ENCODE measurements around the gene LRFN2. TPM values are rescaled to one million over a fixed set of nuclear protein-coding genes. Genes with fewer than 3 reads are reported as not detected.

Gene LRFN2
- total and polyA plus RNA-seq, 2 experiments from 2014 or later = 0.33 to 0.54 TPM

- Histone ChIP-seq H3K36me3 (replicated peaks; ENCODE audit: insufficient read depth, low read depth) (no peaks in the 10 kb centered on the region), H2AFZ (no peak overlapping the region), H3K4me1 (ENCODE audit: insufficient read depth) (no peaks in the 10 kb centered on the region), H3K27me3 (no peaks in the 10 kb centered on the region), H3K9me3 (ENCODE audit: low read depth) (no peaks in the 10 kb centered on the region), H3K4me3 (no peak overlapping the region), H3K4me2 (no peak overlapping the region), H3K79me2 (no peaks in the 10 kb centered on the region), H3K27ac (no peak overlapping the region), H4K20me1 (ENCODE audit: insufficient read depth, poor library complexity, severe bottlenecking) (no peaks in the 10 kb centered on the region), H3K9me2 (replicated peaks; ENCODE audit: insufficient read depth) (no peaks in the 10 kb centered on the region)
- TF ChIP-seq CTCF (IDR thresholded peaks at IDR 0.05; ENCODE audit: poor library complexity) (no peak), EZH2 (IDR thresholded peaks at IDR 0.05; ENCODE audit: borderline replicate concordance) (no peak), EZH2phosphoT487 (IDR thresholded peaks at IDR 0.05; ENCODE audit: low read depth, severe bottlenecking, unreplicated experiment) (no peak)
- WGBS (ENCODE audit: low lambda C conversion rate, missing lambda C conversion rate) = 79% methylated on average over 11 of the region's 11 CpGs
- no peak for DNase-seq (ENCODE audit: low spot score)
These were observed 237.0 kb downstream of the LRFN2 start for GRCh38 chr6:40349901-40350746.

- no peaks in the 10 kb centered on the region for H3K79me2 ChIP-seq
- WGBS (ENCODE audit: low lambda C conversion rate, missing lambda C conversion rate) = 54% methylated on average over 10 of the region's 11 CpGs
- no peaks in the 10 kb centered on the region for H4K20me1 ChIP-seq (ENCODE audit: insufficient read depth, poor library complexity, severe bottlenecking)
- TF ChIP-seq EZH2phosphoT487 (IDR thresholded peaks at IDR 0.05; ENCODE audit: low read depth, severe bottlenecking, unreplicated experiment) = no peak
- H3K27me3 ChIP-seq = no peaks in the 10 kb centered on the region
- no peak overlapping the region for H2AFZ ChIP-seq
- H3K4me3 ChIP-seq = no peak overlapping the region
- no peak overlapping the region for H3K27ac ChIP-seq
- no peaks in the 10 kb centered on the region for H3K4me1 ChIP-seq (ENCODE audit: insufficient read depth)
- no peak overlapping the region for H3K4me2 ChIP-seq
- no peak for DNase-seq (ENCODE audit: low spot score)
- H3K9me2 ChIP-seq (replicated peaks; ENCODE audit: insufficient read depth) = no peaks in the 10 kb centered on the region
- no peaks in the 10 kb centered on the region for H3K9me3 ChIP-seq (ENCODE audit: low read depth)
- H3K36me3 ChIP-seq (replicated peaks; ENCODE audit: insufficient read depth, low read depth) = no peaks in the 10 kb centered on the region
These were observed 237.9 kb downstream of the LRFN2 start for GRCh38 chr6:40349123-40349900.

GRCh38 chr6:40348591-40348990 is 238.6 kb downstream of the LRFN2 start:
- no peak overlapping the region for H3K27ac ChIP-seq
- TF ChIP-seq EZH2 (IDR thresholded peaks at IDR 0.05; ENCODE audit: borderline replicate concordance) (no peak), CTCF (IDR thresholded peaks at IDR 0.05; ENCODE audit: poor library complexity) (no peak), EZH2phosphoT487 (IDR thresholded peaks at IDR 0.05; ENCODE audit: low read depth, severe bottlenecking, unreplicated experiment) (no peak)
- H3K27me3 ChIP-seq = no peaks in the 10 kb centered on the region
- 90% methylated on average over 4 of the region's 4 CpGs for WGBS (ENCODE audit: low lambda C conversion rate, missing lambda C conversion rate)
- H4K20me1 ChIP-seq (ENCODE audit: insufficient read depth, poor library complexity, severe bottlenecking) = no peaks in the 10 kb centered on the region
- H3K36me3 ChIP-seq (replicated peaks; ENCODE audit: insufficient read depth, low read depth) = no peaks in the 10 kb centered on the region
- H3K4me1 ChIP-seq (ENCODE audit: insufficient read depth) = no peaks in the 10 kb centered on the region
- no peak overlapping the region for H3K4me2 ChIP-seq
- H3K9me3 ChIP-seq (ENCODE audit: low read depth) = no peaks in the 10 kb centered on the region
- H2AFZ ChIP-seq = no peak overlapping the region
- no peaks in the 10 kb centered on the region for H3K79me2 ChIP-seq
- H3K9me2 ChIP-seq (replicated peaks; ENCODE audit: insufficient read depth) = no peaks in the 10 kb centered on the region
- DNase-seq (ENCODE audit: low spot score) = no peak
- no peak overlapping the region for H3K4me3 ChIP-seq

GRCh38 chr6:40347571-40348011 is 239.6 kb downstream of the LRFN2 start:
- Histone ChIP-seq H4K20me1 (ENCODE audit: insufficient read depth, poor library complexity, severe bottlenecking) (no peaks in the 10 kb centered on the region), H3K36me3 (replicated peaks; ENCODE audit: insufficient read depth, low read depth) (no peaks in the 10 kb centered on the region), H3K4me3 (no peak overlapping the region), H3K27me3 (no peaks in the 10 kb centered on the region), H3K27ac (no peak overlapping the region), H3K4me1 (ENCODE audit: insufficient read depth) (no peaks in the 10 kb centered on the region), H3K9me3 (ENCODE audit: low read depth) (no peaks in the 10 kb centered on the region), H3K4me2 (no peak overlapping the region), H3K9me2 (replicated peaks; ENCODE audit: insufficient read depth) (no peaks in the 10 kb centered on the region), H3K79me2 (no peaks in the 10 kb centered on the region), H2AFZ (no peak overlapping the region)
- WGBS (ENCODE audit: low lambda C conversion rate, missing lambda C conversion rate) = 24% methylated on average over 5 of the region's 5 CpGs
- DNase-seq (ENCODE audit: low spot score) = no peak
- TF ChIP-seq EZH2phosphoT487 (IDR thresholded peaks at IDR 0.05; ENCODE audit: low read depth, severe bottlenecking, unreplicated experiment) (no peak), EZH2 (IDR thresholded peaks at IDR 0.05; ENCODE audit: borderline replicate concordance) (no peak), CTCF (IDR thresholded peaks at IDR 0.05; ENCODE audit: poor library complexity) (no peak)

Data from hepatocyte (in vitro differentiated cells).